Fibroblast of villous mesenchyme (primary cell): ENCODE measurements around the gene POFUT2. TPM values are rescaled to one million over a fixed set of nuclear protein-coding genes. Genes with fewer than 3 reads are reported as not detected.

Experiments used
- DNase-seq: peaks from one replicate; pipeline ENCODE4 v3.0.0-alpha.2; 2010; ENCODE audit warnings: low read depth
- H3K4me3 ChIP-seq: 2 replicates; pipeline ENCODE4 v1.5.1; 2011; ENCODE audit warnings: low read depth, mild to moderate bottlenecking, low read length
- total RNA-seq: library from RNA; depleted of rRNA; stranded (reverse); fragments of >200 nt; gene quantifications from 2 replicates; pipeline ENCODE4 v1.2.3, GENCODE V29; 2012
- TF ChIP-seq, protein P1 (sequence below): IDR thresholded peaks from 2 replicates; pipeline ENCODE4 v1.5.1; 2012; ENCODE audit warnings: low read depth, mild to moderate bottlenecking, low read length; ENCODE audit not compliant: insufficient read depth

The POFUT2 gene
- total RNA-seq, 1 donor, result 60.0 TPM

DNA sequence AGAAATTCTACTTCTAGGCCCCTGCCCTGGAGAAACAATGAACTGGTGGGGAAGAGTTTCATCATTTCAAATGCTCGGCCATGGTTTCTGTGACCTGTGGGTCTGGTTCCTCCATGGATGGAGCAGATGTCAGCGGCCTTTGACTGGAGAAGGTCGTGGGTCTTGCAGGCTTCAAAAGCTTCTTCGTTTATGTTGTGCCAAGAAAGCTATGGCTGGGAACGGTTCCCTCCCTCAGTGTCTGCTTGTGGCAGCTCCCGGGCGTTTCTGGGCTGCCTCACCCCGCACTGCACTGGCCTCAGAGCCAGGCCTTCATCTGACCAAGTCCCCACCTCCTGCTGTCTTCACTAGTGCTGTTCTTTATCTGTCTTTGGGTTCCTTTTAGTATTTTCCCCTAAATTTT is 46.4 kb upstream of the POFUT2 start:
- no peak overlapping the region for H3K4me3 ChIP-seq
- no peak for DNase-seq
- TF ChIP-seq, protein P1, sequence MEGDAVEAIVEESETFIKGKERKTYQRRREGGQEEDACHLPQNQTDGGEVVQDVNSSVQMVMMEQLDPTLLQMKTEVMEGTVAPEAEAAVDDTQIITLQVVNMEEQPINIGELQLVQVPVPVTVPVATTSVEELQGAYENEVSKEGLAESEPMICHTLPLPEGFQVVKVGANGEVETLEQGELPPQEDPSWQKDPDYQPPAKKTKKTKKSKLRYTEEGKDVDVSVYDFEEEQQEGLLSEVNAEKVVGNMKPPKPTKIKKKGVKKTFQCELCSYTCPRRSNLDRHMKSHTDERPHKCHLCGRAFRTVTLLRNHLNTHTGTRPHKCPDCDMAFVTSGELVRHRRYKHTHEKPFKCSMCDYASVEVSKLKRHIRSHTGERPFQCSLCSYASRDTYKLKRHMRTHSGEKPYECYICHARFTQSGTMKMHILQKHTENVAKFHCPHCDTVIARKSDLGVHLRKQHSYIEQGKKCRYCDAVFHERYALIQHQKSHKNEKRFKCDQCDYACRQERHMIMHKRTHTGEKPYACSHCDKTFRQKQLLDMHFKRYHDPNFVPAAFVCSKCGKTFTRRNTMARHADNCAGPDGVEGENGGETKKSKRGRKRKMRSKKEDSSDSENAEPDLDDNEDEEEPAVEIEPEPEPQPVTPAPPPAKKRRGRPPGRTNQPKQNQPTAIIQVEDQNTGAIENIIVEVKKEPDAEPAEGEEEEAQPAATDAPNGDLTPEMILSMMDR, result no peak

DNA sequence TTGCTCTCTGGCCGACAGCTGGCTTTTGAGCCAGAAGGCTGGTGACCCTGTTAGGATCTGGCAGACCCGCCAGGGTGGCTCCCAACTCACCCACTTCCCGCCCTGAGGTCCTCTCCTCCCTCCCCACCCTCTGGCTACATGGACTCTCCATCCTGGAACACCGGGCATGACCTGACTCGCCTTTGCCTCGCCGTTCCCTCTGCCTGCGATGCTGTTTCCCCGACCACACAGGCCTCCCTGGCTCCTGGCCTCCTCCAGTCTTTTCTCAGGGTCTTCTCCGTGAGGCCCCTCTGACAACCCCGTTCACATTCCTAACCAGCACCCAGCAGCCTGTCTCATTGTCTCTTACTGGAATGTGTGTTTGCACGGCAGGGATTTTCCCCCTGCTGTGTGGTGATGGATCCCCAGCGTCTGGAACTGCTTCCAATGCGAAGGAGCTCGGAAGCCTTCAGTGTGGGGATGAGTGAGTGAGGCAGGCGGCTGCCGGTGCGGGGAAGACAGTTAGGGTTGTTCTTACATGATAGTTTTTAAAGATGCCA is 46.0 kb upstream of the POFUT2 start:
- no peak overlapping the region for H3K4me3 ChIP-seq
- no peak for DNase-seq
- TF ChIP-seq, protein P1, result no peak

DNA sequence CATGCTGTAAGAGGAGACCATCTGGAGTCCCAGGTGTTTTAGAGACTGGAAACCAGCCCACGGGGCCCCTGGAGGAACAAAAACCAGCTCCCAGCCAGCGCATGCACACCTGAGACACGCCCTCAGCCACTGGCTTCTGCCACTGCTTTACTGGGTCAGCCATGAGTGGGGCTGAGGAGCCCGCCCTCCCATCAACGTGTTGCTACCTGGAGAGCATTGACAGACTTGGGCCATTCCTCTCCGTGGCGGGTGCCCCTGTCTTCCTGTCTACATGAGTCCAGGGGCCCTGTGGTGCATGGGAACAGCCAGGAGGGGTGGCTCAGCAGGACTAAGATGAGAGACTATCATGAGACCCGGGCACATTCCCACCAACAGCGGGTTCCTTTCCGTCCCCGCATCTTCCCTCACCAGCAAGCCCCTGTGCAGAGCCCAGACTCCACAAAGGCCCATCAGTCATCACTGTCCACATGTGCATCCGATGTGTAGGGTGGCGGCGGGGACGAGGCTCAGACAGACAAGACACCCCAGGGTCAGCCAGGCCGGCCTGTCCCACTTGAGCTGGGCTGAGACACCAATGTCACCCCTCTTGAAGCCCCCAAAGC is 45.4 kb upstream of the POFUT2 start:
- TF ChIP-seq, protein P1, result no peak
- no peak for DNase-seq
- H3K4me3 ChIP-seq, result no peak overlapping the region

DNA sequence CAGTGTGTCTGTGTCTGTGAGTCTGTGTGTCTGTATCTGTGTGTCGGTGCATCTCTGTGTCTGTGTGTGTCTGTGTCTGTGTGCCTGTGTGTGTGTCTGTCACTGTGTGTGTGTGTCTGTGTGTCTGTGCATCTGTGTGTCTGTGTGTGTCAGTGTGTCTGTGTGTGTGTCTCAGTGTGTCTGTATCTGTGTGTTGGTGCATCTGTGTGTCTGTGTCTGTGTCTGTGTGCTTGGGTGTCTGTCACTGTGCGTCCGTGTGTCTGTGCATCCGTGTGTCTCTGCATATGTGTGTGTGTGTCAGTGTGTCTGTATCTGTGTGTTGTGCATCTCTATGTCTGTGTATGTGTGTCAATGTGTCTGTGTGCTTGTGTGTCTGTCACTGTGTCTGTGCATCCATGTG is 44.7 kb upstream of the POFUT2 start:
- TF ChIP-seq, protein P1, result no peak
- no peak for DNase-seq
- H3K4me3 ChIP-seq, result no peak overlapping the region

DNA sequence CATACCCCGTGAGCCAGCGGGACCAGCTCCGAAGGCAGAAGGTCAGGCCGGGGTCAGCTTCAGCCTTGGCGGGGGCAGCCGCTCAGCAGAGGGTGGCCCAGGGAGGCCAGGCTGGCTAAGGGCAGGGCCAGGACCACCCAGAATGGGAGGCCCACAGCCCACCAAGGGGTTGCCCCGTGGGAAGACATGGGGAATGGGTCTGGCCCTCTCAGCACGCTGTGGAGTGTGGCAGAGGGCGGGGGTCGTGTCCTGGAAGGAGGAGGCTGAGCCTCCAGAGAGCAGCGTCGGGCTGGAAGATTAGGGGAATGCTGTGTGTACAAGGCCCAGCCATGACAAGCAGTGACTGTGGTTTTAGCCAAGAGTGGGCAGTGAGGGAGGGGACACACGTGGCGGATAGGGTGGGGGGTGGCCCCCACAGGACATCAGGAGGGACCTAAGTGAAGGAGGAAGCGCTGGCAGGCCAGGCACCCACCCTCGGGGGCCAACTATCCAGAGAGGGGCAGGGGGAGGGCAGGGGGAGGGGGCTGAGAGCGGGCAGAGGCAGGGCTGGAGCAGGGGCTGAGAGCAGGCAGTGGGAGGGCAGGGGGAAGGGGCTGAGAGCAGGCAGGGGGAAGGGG is 43.9 kb upstream of the POFUT2 start:
- H3K4me3 ChIP-seq, result no peak overlapping the region
- no peak for DNase-seq
- TF ChIP-seq, protein P1, result no peak

DNA sequence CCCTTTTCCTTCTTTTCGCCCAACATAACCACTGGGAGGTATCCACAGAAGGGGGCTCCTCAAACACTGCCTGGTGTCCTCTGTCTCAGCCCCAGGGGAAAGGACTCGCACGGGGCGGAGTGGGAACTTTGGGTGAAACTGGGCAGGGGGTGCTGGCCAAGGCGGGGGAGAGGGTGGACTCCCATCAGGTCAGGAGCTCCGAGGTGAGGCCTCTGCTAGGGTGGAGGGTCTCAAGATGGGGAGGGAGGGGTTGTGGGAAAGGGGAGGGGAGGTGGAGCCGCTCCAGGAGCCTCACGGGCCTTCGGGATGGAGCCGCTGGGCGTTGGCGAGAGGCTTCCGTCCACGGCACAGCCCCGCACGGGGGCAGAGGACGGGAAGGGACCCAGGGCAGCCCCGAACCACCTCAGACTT is 43.2 kb upstream of the POFUT2 start:
- no peak for DNase-seq
- TF ChIP-seq, protein P1, result no peak
- no peak overlapping the region for H3K4me3 ChIP-seq
